Measurements from ENCODE around the gene RBMS1.

Gene RBMS1

GRCh38 chr2:160373666-160374065 lies 119.9 kb downstream of the RBMS1 start:
- Histone ChIP-seq H3K4me1 (ENCODE audit: low read length) (peaks cover 36% of the 10 kb centered on the region), H3F3A (ENCODE audit: insufficient read depth, low read length) (no peaks in the 10 kb centered on the region), H3K4me3 (ENCODE audit: low read length) (no peak overlapping the region), H3K27ac (ENCODE audit: low read length) (no peak overlapping the region), H4K20me1 (ENCODE audit: insufficient read depth, low read length) (no peaks in the 10 kb centered on the region), H3K27me3 (replicated peaks; ENCODE audit: insufficient read depth, low read length) (no peaks in the 10 kb centered on the region), H3K36me3 (replicated peaks; ENCODE audit: insufficient read depth, low read length) (no peaks in the 10 kb centered on the region), H3K9me3 (replicated peaks; ENCODE audit: insufficient read depth, low read length) (no peaks in the 10 kb centered on the region), H2AFZ (ENCODE audit: low read length) (no peak overlapping the region), H3K9me2 (replicated peaks; ENCODE audit: insufficient read depth, low read length) (no peaks in the 10 kb centered on the region), H3K9ac (ENCODE audit: low read length) (no peak overlapping the region), H3K79me2 (ENCODE audit: low read length) (peaks cover 55% of the 10 kb centered on the region), H3K4me2 (ENCODE audit: low read depth, low read length) (no peak overlapping the region)
- TF ChIP-seq EZH2 (optimal IDR thresholded peaks at IDR 0.05; ENCODE audit: low read depth, low read length) = no peak
- no peak for TF ChIP-seq CTCF (IDR thresholded peaks at IDR 0.05; ENCODE audit: low read length)
- TF ChIP-seq EZH2phosphoT487 (IDR thresholded peaks at IDR 0.05; ENCODE audit: low read length) = no peak
- DNase-seq = no peak

DNA sequence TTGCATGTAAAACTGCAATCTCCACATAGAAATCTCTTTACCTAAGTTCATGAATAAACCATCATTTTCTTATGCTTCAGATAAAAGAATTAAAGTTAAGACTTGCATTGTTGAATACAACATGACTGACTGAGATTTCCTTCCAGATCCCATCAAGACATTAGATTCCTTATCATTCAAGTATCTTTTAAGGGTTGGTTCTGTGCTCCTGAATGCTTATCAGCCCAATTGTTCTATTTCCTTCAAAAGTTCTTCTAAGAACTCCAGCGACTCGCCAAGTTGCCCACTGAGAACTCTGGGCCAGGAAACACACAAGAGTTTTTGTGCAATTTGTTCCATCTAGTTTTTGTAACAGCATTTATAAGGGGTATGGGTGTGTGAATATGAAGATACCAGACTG lies 120.3 kb downstream of the RBMS1 start:
- H3K4me3 ChIP-seq (ENCODE audit: low read length) = no peak overlapping the region
- H3K4me1 ChIP-seq (ENCODE audit: low read length) = peaks cover 37% of the 10 kb centered on the region
- no peaks in the 10 kb centered on the region for H3K27me3 ChIP-seq (replicated peaks; ENCODE audit: insufficient read depth, low read length)
- no peak for DNase-seq
- no peaks in the 10 kb centered on the region for H3K9me2 ChIP-seq (replicated peaks; ENCODE audit: insufficient read depth, low read length)
- H3K4me2 ChIP-seq (ENCODE audit: low read depth, low read length) = no peak overlapping the region
- H2AFZ ChIP-seq (ENCODE audit: low read length) = no peak overlapping the region
- H3F3A ChIP-seq (ENCODE audit: insufficient read depth, low read length) = peaks cover 2% of the 10 kb centered on the region; the same call in 1 of the 2 replicates
- TF ChIP-seq EZH2phosphoT487 (IDR thresholded peaks at IDR 0.05; ENCODE audit: low read length) (no peak), EZH2 (optimal IDR thresholded peaks at IDR 0.05; ENCODE audit: low read depth, low read length) (no peak), CTCF (IDR thresholded peaks at IDR 0.05; ENCODE audit: low read length) (no peak)
- H3K79me2 ChIP-seq (ENCODE audit: low read length) = peaks cover 55% of the 10 kb centered on the region
- H4K20me1 ChIP-seq (ENCODE audit: insufficient read depth, low read length) = no peaks in the 10 kb centered on the region
- no peaks in the 10 kb centered on the region for H3K9me3 ChIP-seq (replicated peaks; ENCODE audit: insufficient read depth, low read length)
- no peak overlapping the region for H3K27ac ChIP-seq (ENCODE audit: low read length)
- H3K36me3 ChIP-seq (replicated peaks; ENCODE audit: insufficient read depth, low read length) = no peaks in the 10 kb centered on the region
- H3K9ac ChIP-seq (ENCODE audit: low read length) = no peak overlapping the region

GRCh38 chr2:160372585-160372984 lies 121.0 kb downstream of the RBMS1 start:
- TF ChIP-seq CTCF (IDR thresholded peaks at IDR 0.05; ENCODE audit: low read length) (no peak), EZH2 (optimal IDR thresholded peaks at IDR 0.05; ENCODE audit: low read depth, low read length) (no peak), EZH2phosphoT487 (IDR thresholded peaks at IDR 0.05; ENCODE audit: low read length) (no peak)
- no peak overlapping the region for H3K9ac ChIP-seq (ENCODE audit: low read length)
- H2AFZ ChIP-seq (ENCODE audit: low read length) = no peak overlapping the region
- no peak overlapping the region for H3K4me2 ChIP-seq (ENCODE audit: low read depth, low read length)
- H3K9me2 ChIP-seq (replicated peaks; ENCODE audit: insufficient read depth, low read length) = no peaks in the 10 kb centered on the region
- H3F3A ChIP-seq (ENCODE audit: insufficient read depth, low read length) = peaks cover 6% of the 10 kb centered on the region; the same call in 1 of the 2 replicates
- H3K27ac ChIP-seq (ENCODE audit: low read length) = no peak overlapping the region
- no peak overlapping the region for H3K4me3 ChIP-seq (ENCODE audit: low read length)
- peaks cover 56% of the 10 kb centered on the region for H3K79me2 ChIP-seq (ENCODE audit: low read length)
- no peaks in the 10 kb centered on the region for H3K9me3 ChIP-seq (replicated peaks; ENCODE audit: insufficient read depth, low read length)
- H4K20me1 ChIP-seq (ENCODE audit: insufficient read depth, low read length) = no peaks in the 10 kb centered on the region
- peaks cover 43% of the 10 kb centered on the region for H3K4me1 ChIP-seq (ENCODE audit: low read length)
- H3K27me3 ChIP-seq (replicated peaks; ENCODE audit: insufficient read depth, low read length) = no peaks in the 10 kb centered on the region
- no peaks in the 10 kb centered on the region for H3K36me3 ChIP-seq (replicated peaks; ENCODE audit: insufficient read depth, low read length)
- DNase-seq = no peak

Data from MM.1S (cell line).